Activated CD8-positive, alpha-beta memory T cell treated with anti-CD3 and anti-CD28 coated beads, Interleukin-2, amount 50 U/mL, for 24 hours (primary cell): Measurements from ENCODE around the gene TRMT10B.
"Not testable (repeated sequence)": the region's sequence is repeated elsewhere in the genome, so short reads cannot be mapped to it uniquely, and the experiment has no call there.

Source experiments
- DNase-seq: peaks from one replicate; pipeline ENCODE4 v3.0.0-alpha.2; 2020; ENCODE audit errors: extremely low read depth

The TRMT10B gene

DNA sequence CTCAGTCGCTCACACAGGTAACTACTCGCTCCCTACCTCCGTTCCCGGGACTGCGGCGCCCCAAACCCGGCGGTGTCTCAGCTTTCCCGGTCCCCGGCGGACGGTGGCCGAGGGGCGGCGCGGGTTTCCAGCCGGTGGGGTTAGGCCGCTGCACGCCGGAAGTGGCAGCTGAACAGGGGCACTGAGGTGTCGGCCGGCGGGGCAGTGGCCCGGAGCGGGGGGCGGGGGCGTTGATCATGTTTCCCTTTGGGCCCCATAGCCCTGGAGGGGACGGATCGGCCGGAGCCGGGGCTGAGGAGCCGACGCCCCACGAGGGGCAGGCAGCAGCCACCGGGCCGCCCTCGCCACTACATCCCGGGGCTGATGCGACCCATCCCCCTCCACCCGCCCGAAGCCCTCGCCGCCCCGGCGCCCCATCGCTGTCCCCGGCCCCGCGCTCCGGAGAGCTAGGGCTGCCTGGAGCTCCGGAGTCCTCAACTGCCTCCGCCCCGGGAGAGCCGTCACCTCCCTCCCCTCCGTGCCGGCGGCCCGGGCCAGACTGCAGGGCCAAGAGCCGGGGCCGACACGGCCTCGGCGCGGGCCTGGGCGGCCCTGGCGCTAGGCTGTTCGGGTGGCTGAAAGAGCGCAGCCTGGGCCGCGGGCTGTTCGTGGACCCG lies 47.2 kb downstream of the TRMT10B start, which contains the start of gene DCAF10:
Gene DCAF10, plus strand, starts transcription at position 167 of the 656 bp plus-strand sequence. Its CDS starts 70 bp downstream, at position 237.
- DNase-seq: peak; percentile 73

DNA sequence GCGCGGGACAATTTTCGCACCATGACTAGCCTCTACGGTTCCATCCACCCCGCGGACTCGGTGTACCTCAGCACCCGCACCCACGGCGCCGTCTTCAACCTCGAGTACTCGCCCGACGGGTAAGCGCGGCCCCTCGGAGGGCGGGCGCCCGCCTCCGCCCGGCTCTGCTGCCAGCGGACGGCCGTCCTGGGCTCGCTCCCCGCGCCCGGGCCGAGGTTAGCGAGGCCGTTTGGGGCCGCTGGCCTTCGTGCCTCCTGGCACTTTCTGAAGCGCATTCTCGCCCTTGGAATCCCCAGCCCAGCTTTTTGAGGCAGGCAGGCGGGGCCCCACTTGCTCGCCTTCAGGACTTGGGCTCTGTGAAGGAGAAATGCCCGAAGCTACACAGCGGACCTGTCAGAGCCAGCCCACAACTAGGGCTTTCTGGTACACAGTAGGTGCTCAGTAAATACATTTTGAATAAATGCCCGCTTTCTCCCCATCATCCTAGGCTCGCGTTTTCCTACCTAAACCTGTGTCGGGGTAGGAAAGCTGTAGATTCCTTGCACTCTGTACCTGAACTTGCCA lies 47.8 kb downstream of the TRMT10B start:
- DNase-seq: no peak

DNA sequence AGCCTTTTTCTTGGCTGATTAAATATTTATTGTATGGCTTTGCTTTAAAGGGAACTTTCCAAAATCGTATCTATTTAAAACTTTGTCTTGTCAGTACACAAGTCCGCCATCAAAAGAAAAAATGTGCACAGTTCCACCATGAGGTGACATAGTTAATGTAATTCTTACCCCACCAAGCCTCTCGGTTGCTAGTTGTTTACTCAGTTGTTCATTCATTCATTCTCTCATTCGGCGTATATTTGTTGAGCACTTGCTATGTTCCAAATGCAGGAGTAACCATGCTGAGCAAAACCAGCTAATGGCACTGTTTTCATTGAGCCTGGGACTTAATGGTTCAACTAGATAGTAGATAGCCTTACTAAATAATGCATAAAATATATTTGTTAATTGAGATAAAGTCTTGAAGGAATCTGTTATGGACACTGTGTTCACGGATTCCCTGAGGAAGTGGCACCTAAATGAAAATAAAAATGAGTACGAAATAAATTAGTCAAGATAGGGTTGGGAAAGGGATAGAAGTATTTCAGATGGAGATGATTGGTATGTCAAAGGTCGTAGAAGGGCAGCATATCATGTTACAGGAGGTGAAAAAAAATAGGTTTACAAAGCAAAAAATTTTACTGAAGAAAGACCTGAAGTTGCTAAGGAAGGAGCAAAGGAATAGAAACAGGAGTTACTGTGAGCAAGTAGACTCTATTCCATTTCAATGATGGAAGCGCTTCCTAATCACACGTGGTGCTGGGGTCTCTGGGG lies 48.5 kb downstream of the TRMT10B start:
- no peak for DNase-seq

DNA sequence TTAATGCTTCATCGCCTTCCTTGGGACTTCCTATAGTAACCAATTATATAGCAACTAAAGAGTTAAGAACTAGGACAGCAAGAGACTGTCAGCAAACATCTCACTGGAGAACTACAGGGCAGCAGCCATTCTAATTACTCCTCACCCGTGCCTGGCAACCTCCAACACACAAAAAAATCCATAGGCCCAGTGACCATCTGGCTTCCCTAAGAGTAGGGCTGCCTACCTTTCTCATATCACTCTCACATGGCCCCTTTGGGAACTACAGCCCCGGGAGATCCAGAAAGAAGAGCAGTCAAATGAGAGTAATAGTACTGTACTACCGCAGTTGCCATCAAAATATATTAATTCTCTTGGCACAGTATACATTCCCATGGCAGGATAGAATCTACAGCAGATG lies 52.7 kb downstream of the TRMT10B start:
- no peak for DNase-seq

DNA sequence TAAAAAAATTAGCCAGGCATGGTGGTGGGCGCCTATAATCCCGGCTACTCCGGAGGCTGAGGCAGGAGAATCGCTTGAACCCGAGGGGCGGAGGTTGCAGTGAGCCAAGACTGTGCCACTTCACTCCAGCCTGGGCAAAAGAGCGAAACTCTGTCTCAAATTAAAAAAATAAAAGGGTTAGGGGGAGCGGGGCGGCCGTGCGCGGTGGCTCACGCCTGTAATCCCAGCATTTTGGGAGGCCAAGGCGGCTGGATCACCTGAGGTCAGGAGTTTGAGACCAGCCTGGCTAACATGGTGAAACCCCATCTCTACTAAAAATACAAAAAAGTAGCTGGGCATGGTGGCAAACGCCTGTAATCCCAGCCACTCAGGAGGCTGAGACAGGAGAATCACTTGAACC lies 56.1 kb downstream of the TRMT10B start:
- DNase-seq: not testable (repeated sequence)

DNA sequence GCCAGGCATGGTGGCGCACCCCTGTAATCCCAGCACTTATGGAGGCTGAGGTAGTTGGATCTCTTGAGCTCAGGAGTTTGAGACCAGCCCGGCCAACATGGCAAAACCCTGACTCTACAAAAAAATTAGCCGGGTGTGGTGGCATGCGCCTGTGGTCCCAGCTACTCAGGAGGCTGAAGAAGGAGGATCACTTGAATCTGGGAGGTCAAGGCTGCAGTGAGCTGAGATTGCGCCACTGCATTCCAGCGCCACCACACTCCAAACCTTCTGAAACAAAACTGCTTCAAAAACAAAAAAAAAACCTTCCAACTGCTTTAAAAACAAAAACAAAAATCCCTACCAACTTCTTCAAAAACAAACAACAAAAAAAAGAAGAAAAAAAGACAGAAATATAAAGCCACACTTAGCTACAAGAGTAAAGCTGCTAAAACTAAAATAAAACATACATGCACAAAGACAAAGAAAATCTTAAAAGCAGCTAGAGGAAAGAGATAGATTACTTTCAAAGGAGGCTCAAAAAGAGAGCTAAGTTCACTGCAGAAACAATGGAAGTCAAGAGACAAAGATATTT lies 58.4 kb downstream of the TRMT10B start:
- no peak for DNase-seq

DNA sequence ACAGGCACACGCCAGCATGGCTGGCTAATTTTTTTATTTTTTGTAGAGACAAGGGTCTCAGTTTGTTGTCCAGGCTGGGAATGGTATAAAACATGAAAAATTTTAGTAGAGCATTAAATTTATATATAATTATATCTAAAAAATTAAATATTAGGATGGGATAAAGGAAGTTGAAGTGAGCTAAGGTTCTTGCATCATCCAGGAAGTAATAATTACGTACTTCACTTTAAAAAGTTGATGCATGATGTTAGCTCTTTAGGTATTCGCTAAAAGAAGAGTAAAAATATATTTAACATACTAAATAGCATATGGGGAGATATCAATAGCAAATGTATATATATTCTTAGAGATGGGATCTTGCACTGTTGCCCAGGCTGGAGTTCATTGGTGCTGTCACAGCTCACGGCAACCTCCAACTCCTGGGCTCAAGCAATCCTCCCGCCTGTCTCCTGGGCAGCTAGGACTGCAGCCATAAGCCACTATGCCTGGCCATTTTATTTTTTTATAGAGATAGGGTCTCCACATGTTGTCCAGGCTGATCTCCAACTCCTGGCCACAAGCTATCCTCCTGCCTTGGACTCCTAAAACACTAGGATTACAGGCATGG lies 59.3 kb downstream of the TRMT10B start:
- no peak for DNase-seq

DNA sequence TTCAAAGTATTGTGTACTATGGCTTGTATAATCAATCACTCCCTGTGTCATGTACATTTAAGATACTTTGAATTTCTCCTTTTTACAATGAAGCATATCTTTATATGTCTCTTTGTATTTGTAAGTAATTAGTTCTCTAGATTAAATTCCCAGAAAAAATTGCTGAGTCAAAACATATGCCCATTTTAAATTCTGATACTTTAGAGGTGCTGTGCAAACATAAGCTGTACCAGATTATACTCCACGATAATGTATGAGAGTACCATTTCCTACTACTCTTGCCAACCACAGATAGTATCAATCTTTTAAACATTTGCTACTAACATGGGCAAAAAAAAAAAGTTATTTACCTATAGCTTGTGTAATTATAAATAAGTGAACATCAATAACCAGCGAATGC lies 65.2 kb downstream of the TRMT10B start:
- DNase-seq: no peak

DNA sequence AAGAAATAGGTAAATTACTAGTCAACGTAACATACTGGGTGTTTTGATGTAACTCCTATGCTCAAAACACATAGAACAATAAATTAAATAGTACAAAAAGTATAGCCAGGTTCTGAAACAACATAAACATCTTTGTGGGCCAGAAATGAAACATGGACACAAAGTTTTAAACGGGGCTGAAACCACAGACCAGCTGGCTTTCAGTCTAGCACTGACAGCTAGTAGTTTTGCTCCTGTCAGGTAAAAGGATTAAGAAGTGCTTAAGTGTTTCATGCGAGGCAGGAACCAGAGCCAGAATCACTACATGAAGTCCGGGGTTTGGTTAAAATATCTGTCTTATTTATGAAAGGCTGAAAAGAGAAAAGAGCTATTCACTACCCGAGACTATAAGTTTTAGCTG lies 66.5 kb downstream of the TRMT10B start:
- no peak for DNase-seq

DNA sequence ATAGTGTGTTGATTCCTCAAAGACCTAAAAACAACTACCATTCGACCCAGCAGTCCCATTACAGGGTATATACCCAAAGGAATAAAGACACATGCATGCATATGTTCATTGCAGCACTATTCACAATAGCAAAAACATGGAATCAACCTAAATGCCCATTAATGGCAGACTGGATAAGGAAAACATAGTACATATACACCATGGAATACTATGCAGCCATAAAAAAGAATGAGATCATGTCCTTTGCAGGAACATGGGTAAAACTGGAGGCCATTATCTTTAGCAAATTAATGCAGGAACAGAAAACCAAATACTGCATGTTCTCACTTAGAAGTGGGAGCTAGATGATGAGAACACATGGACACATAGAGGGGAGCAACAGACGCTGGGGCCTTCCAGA lies 71.6 kb downstream of the TRMT10B start:
- DNase-seq: not testable (repeated sequence)

DNA sequence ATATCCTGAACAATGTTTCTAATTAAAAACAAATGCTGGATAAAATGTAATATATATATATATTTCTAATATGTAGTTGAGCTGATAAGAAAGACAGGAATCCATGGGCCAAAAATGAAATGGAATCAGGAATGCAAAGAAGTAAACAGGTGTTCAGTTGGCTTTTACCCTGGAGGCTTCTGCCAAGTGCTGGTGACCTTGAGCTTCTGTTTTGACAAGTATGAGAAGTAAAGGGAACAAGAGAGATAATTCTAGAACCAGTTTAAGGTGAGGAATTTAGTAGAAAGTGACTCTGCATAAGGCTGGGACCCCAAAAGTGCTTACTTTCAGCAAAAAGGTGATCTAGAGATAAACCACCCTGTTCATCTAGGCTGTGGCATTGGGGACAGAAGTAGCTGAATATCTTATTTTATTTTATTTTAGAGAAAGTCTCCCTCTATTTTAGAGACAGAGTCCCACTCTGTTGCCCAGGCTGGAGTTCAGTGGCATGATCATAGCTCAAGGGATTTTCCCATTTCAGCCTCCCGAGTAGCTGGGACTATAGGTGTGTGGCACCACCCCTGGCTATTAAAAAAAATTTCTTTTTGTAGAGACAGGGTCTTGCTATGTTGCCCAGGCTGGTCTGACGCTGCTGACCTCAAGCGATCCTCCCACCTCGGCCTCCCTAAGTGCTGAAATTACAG lies 74.0 kb downstream of the TRMT10B start:
- DNase-seq: no peak
